ENCODE results near the gene MOK. TPM values are rescaled to one million over a fixed set of nuclear protein-coding genes. Genes with fewer than 3 reads are reported as not detected.

Gene MOK
- total RNA-seq, 3 donors from 2014 or later (not counting 1 experiment from before 2014, with no cell fraction given), result 3.9 to 6.5 (median 4.7) TPM

GRCh38 chr14:102227184-102227964 is 77.6 kb downstream of the MOK start:
- intact Hi-C loops (cut with micrococcal nuclease), result no loop called here
- DNase-seq, result no peak
- no peak for TF ChIP-seq CTCF (IDR thresholded peaks at IDR 0.05)
- H3K4me1 Mint-ChIP-seq, result peaks cover 3 to 13% of the 10 kb centered on the region in 2 donors
- whole genome bisulfite sequencing (ENCODE audit: insufficient coverage), result 91% methylated on average over 28 of the region's 28 CpGs
- Histone ChIP-seq H3K9me3 (ENCODE audit: control insufficient read depth, insufficient read depth, low read length) (no peaks in the 10 kb centered on the region), H3K4me1 (ENCODE audit: control insufficient read depth, insufficient read depth, low read length) (no peaks in the 10 kb centered on the region), H3K4me3 (ENCODE audit: low read length) (no peak overlapping the region), H3K36me3 (ENCODE audit: control insufficient read depth, insufficient read depth, low read length) (no peaks in the 10 kb centered on the region), H3K27me3 (ENCODE audit: control insufficient read depth, insufficient read depth, low read length) (no peaks in the 10 kb centered on the region), H3K27ac (ENCODE audit: low read length) (no peak overlapping the region)
- no peaks in the 10 kb centered on the region for H3K27me3 Mint-ChIP-seq (ENCODE audit: low read depth in 2 of 2)
- H3K9me3 Mint-ChIP-seq, result no peaks in the 10 kb centered on the region
- H3K36me3 Mint-ChIP-seq, result no peaks in the 10 kb centered on the region
- no peak for ATAC-seq
- H3K27ac Mint-ChIP-seq, result no peak overlapping the region
- no peak overlapping the region for H3K4me3 Mint-ChIP-seq

- Mint-ChIP-seq H3K4me3 (no peak overlapping the region), H3K27me3 (ENCODE audit: low read depth in 2 of 2) (no peaks in the 10 kb centered on the region), H3K27ac (no peak overlapping the region), H3K36me3 (no peaks in the 10 kb centered on the region), H3K9me3 (no peaks in the 10 kb centered on the region), H3K4me1 (peaks cover 3 to 13% of the 10 kb centered on the region in 2 donors)
- Histone ChIP-seq H3K27me3 (ENCODE audit: control insufficient read depth, insufficient read depth, low read length) (no peaks in the 10 kb centered on the region), H3K27ac (ENCODE audit: low read length) (no peak overlapping the region), H3K4me1 (ENCODE audit: control insufficient read depth, insufficient read depth, low read length) (no peaks in the 10 kb centered on the region), H3K9me3 (ENCODE audit: control insufficient read depth, insufficient read depth, low read length) (no peaks in the 10 kb centered on the region), H3K4me3 (ENCODE audit: low read length) (no peak overlapping the region), H3K36me3 (ENCODE audit: control insufficient read depth, insufficient read depth, low read length) (no peaks in the 10 kb centered on the region)
- intact Hi-C loops (cut with micrococcal nuclease), result no loop called here
- TF ChIP-seq CTCF (IDR thresholded peaks at IDR 0.05), result no peak
- WGBS (ENCODE audit: insufficient coverage), result 96% methylated on average over 27 of the region's 27 CpGs
- no peak for DNase-seq
- ATAC-seq, result no peak
These were observed 78.4 kb downstream of the MOK start for GRCh38 chr14:102226356-102227125.

GRCh38 chr14:102225936-102226335 is 79.0 kb downstream of the MOK start:
- no peak overlapping the region for H3K4me3 ChIP-seq (ENCODE audit: low read length)
- H3K4me1 Mint-ChIP-seq, result peaks cover 3 to 13% of the 10 kb centered on the region in 2 donors
- TF ChIP-seq CTCF (IDR thresholded peaks at IDR 0.05), result no peak
- H3K9me3 ChIP-seq (ENCODE audit: control insufficient read depth, insufficient read depth, low read length), result no peaks in the 10 kb centered on the region
- intact Hi-C loops (cut with micrococcal nuclease), result no loop called here
- H3K36me3 Mint-ChIP-seq, result no peaks in the 10 kb centered on the region
- H3K27me3 Mint-ChIP-seq (ENCODE audit: low read depth in 2 of 2), result no peaks in the 10 kb centered on the region
- H3K27me3 ChIP-seq (ENCODE audit: control insufficient read depth, insufficient read depth, low read length), result no peaks in the 10 kb centered on the region
- H3K27ac Mint-ChIP-seq, result peak overlapping the region in 1 of 2 donors; percentile 61
- no peaks in the 10 kb centered on the region for H3K9me3 Mint-ChIP-seq
- no peaks in the 10 kb centered on the region for H3K4me1 ChIP-seq (ENCODE audit: control insufficient read depth, insufficient read depth, low read length)
- no peak overlapping the region for H3K27ac ChIP-seq (ENCODE audit: low read length)
- DNase-seq (no peak), ATAC-seq (no peak)
- H3K36me3 ChIP-seq (ENCODE audit: control insufficient read depth, insufficient read depth, low read length), result no peaks in the 10 kb centered on the region
- 94% methylated on average over 15 of the region's 15 CpGs for WGBS (ENCODE audit: insufficient coverage)
- no peak overlapping the region for H3K4me3 Mint-ChIP-seq

All from natural killer cell (primary cell).